H1 (cell line): ENCODE results near the gene MARCHF10. TPM values are rescaled to one million over a fixed set of nuclear protein-coding genes. Genes with fewer than 3 reads are reported as not detected.

Experiments used
- CTCF ChIA-PET: fragments of 300-600 bp; sonication (Branson Sonifier 250); formaldehyde crosslinking; loops from one replicate; lab custom pipeline; 2021; ENCODE audit not compliant: partially characterized antibody; lab: Charles Lee
- POLR2A ChIA-PET: fragments of 300-600 bp; sonication (Branson Sonifier 250); formaldehyde crosslinking; loops from one replicate; lab custom pipeline; 2021; ENCODE audit warnings: inconsistent platforms; ENCODE audit not compliant: partially characterized antibody; lab: Charles Lee
- DNase-seq, 2 experiments: peaks; one replicate each; pipeline versions ENCODE4 v3.0.0 to v3.0.0-alpha.2; 2010 to 2022; ENCODE audit warnings: low spot score in 2 of 2, low read depth in 1 of 2, mixed read lengths in 1 of 2
- FAIRE-seq: peaks from 2 replicates; lab custom pipeline; 2011; peaks lifted over from hg19 to GRCh38; lab: Jason Lieb, UNC
- H2AFZ ChIP-seq: 2 replicates; pipeline ENCODE4 v1.8.1; 2012; ENCODE audit warnings: low read length, inconsistent platforms
- H2AK5ac ChIP-seq: 2 replicates; pipeline ENCODE4 v1.6.1; 2013; ENCODE audit warnings: low read depth, low read length
- H2BK120ac ChIP-seq: replicated peaks from 2 replicates; pipeline ENCODE3; 2013; ENCODE audit warnings: low read depth, low read length, inconsistent platforms
- H2BK12ac ChIP-seq: 2 replicates; pipeline ENCODE4 v1.6.1; 2013; ENCODE audit warnings: low read depth, low read length
- H2BK15ac ChIP-seq: 2 replicates; pipeline ENCODE4 v1.6.1; 2013; ENCODE audit warnings: low read length
- H2BK20ac ChIP-seq: 2 replicates; pipeline ENCODE4 v1.6.1; 2013; ENCODE audit warnings: low read length
- H2BK5ac ChIP-seq: 2 replicates; pipeline ENCODE4 v1.6.1; 2013; ENCODE audit warnings: low read depth, low read length
- H3K14ac ChIP-seq: 2 replicates; pipeline ENCODE4 v1.6.1; 2013; ENCODE audit warnings: inconsistent platforms; ENCODE audit not compliant: insufficient read length
- H3K18ac ChIP-seq: 2 replicates; pipeline ENCODE4 v1.6.1; 2013; ENCODE audit warnings: low read length; ENCODE audit errors: extremely low read depth
- H3K23ac ChIP-seq: 2 replicates; pipeline ENCODE4 v1.6.1; 2013; ENCODE audit warnings: inconsistent platforms; ENCODE audit not compliant: insufficient read length
- H3K23me2 ChIP-seq: 2 replicates; pipeline ENCODE4 v1.6.1; 2013; ENCODE audit warnings: low read depth, low read length
- H3K27ac ChIP-seq: 2 replicates; pipeline ENCODE4 v1.6.1; 2011; ENCODE audit warnings: low read depth, low read length, inconsistent platforms
- H3K27me3 ChIP-seq, 4 experiments: replicated peaks in 1 of 4; 1 replicate in 1 of 4; 2 replicates in 3 of 4; pipeline versions ENCODE4 v1.6.1 to v1.8.1; 2011 to 2013; ENCODE audit warnings: low read length in 3 of 4, mild to moderate bottlenecking in 3 of 4, inconsistent platforms in 2 of 4, mixed read lengths in 2 of 4, moderate library complexity in 1 of 4; ENCODE audit not compliant: control insufficient read depth in 3 of 4, insufficient read depth in 3 of 4; ENCODE audit errors: extremely low read depth in 1 of 4
- H3K36me3 ChIP-seq, 4 experiments: 2 replicates each; pipeline versions ENCODE4 v1.6.1 to v1.8.1; 2011 to 2013; ENCODE audit warnings: mild to moderate bottlenecking in 4 of 4, low read length in 3 of 4, moderate library complexity in 2 of 4, control low read depth in 1 of 4, inconsistent platforms in 1 of 4; ENCODE audit not compliant: insufficient read depth in 4 of 4, control insufficient read depth in 2 of 4
- H3K4ac ChIP-seq: replicated peaks from 2 replicates; pipeline ENCODE3; 2013; ENCODE audit warnings: low read length, low read depth, mixed read lengths, inconsistent platforms; ENCODE audit not compliant: insufficient read length
- H3K4me1 ChIP-seq, 4 experiments: replicated peaks in 1 of 4; 1 replicate in 1 of 4; 2 replicates in 3 of 4; pipeline versions ENCODE4 v1.6.1 to v1.8.1; 2011 to 2013; ENCODE audit warnings: low read length in 3 of 4, inconsistent platforms in 2 of 4, mixed read lengths in 1 of 4; ENCODE audit not compliant: insufficient read depth in 4 of 4, control insufficient read depth in 3 of 4
- H3K4me2 ChIP-seq, 2 experiments: 2 replicates each; pipeline versions ENCODE4 v1.6.1 to v1.8.1; 2011 to 2013; ENCODE audit warnings: low read depth in 2 of 2, low read length in 2 of 2, control low read depth in 1 of 2, inconsistent platforms in 1 of 2, mild to moderate bottlenecking in 1 of 2; ENCODE audit not compliant: insufficient read depth in 1 of 2
- H3K4me3 ChIP-seq, 4 experiments: fragments of 200-600, 300-600 bp in 1 of 4; sonication (generic), shearing (Covaris generic), sonication (Bioruptor Twin) in 1 of 4; 2 replicates each; pipeline versions ENCODE4 v1.5.1 to v1.8.1; 2011 to 2016; ENCODE audit warnings: low read length in 4 of 4, low read depth in 3 of 4, control low read depth in 2 of 4, inconsistent platforms in 2 of 4, mild to moderate bottlenecking in 2 of 4, mixed read lengths in 1 of 4, moderate library complexity in 1 of 4; ENCODE audit not compliant: insufficient read depth in 2 of 4; ENCODE audit errors: extremely low read depth in 1 of 4
- H3K56ac ChIP-seq: replicated peaks from 2 replicates; pipeline ENCODE3; 2013; ENCODE audit warnings: low read depth, mild to moderate bottlenecking, mixed read lengths, low read length, inconsistent platforms; ENCODE audit not compliant: insufficient read length
- H3K79me1 ChIP-seq: 2 replicates; pipeline ENCODE4 v1.6.1; 2013; ENCODE audit warnings: low read depth, low read length, control low read depth
- H3K79me2 ChIP-seq, 2 experiments: 2 replicates each; pipeline versions ENCODE4 v1.6.1 to v1.8.1; 2012 to 2013; ENCODE audit warnings: low read length in 2 of 2, mild to moderate bottlenecking in 2 of 2, inconsistent platforms in 1 of 2; ENCODE audit not compliant: insufficient read depth in 2 of 2, control insufficient read depth in 1 of 2
- H3K9ac ChIP-seq, 4 experiments: replicated peaks in 1 of 4; 1 replicate in 1 of 4; 2 replicates in 3 of 4; pipeline versions ENCODE4 v1.6.1 to v1.8.1; 2011 to 2013; ENCODE audit warnings: low read depth in 3 of 4, low read length in 3 of 4, control low read depth in 2 of 4, mild to moderate bottlenecking in 2 of 4, moderate library complexity in 2 of 4, inconsistent platforms in 1 of 4; ENCODE audit errors: extremely low read depth in 1 of 4
- H3K9me3 ChIP-seq, 2 experiments: 2 replicates each; pipeline versions ENCODE4 v1.6.1 to v1.8.1; 2012 to 2013; ENCODE audit warnings: mild to moderate bottlenecking in 2 of 2, moderate library complexity in 2 of 2, control low read depth in 1 of 2, inconsistent platforms in 1 of 2, low read depth in 1 of 2, low read length in 1 of 2, mixed read lengths in 1 of 2; ENCODE audit not compliant: insufficient read depth in 2 of 2
- H4K20me1 ChIP-seq, 2 experiments: replicated peaks in 1 of 2; 2 replicates each; pipeline versions ENCODE3 to v1.8.1; 2011 to 2013; ENCODE audit warnings: inconsistent platforms in 2 of 2, low read length in 2 of 2, mild to moderate bottlenecking in 1 of 2; ENCODE audit not compliant: insufficient read depth in 2 of 2, control insufficient read depth in 1 of 2
- H4K5ac ChIP-seq: 2 replicates; pipeline ENCODE4 v1.6.1; 2013; ENCODE audit warnings: low read length, low read depth, mixed read lengths, inconsistent platforms; ENCODE audit not compliant: insufficient read length
- H4K8ac ChIP-seq: 2 replicates; pipeline ENCODE4 v1.8.0; 2013; ENCODE audit warnings: mild to moderate bottlenecking, moderate library complexity, low read length, inconsistent platforms; ENCODE audit not compliant: insufficient read depth; ENCODE audit errors: extremely low read depth
- H4K91ac ChIP-seq: replicated peaks from 2 replicates; pipeline ENCODE3; 2013; ENCODE audit warnings: low read length, mixed read lengths, inconsistent platforms; ENCODE audit not compliant: insufficient read length
- EGR1 ChIP-seq: IDR thresholded peaks from 2 replicates; pipeline ENCODE4 v1.6.1; 2011; ENCODE audit warnings: low read depth, low read length, borderline replicate concordance
- EP300 ChIP-seq, 2 experiments: IDR thresholded peaks; 1 replicate in 1 of 2; 2 replicates in 1 of 2; pipeline ENCODE4 v1.6.1; 2011 to 2012; ENCODE audit warnings: low read depth in 2 of 2, low read length in 2 of 2, mild to moderate bottlenecking in 2 of 2, borderline replicate concordance in 1 of 2, inconsistent platforms in 1 of 2, moderate library complexity in 1 of 2
- PHF8 ChIP-seq: fragments of 200-600 bp; sonication (generic); conservative IDR thresholded peaks from 2 replicates; pipeline ENCODE4 v1.7.1; 2012; ENCODE audit warnings: low read depth, mild to moderate bottlenecking, inconsistent platforms, low read length, moderate library complexity
- TAF7 ChIP-seq: optimal IDR thresholded peaks from 2 replicates; pipeline ENCODE3; 2011; ENCODE audit warnings: low read depth, mild to moderate bottlenecking, inconsistent platforms, low read length, moderate library complexity, borderline replicate concordance
- WGBS, 2 experiments: shearing (Covaris generic) in 1 of 2; methylation state at CpG; one replicate each; pipeline versions ENCODE4 v1.1.6 to v1.1.7; 2013 to 2015; ENCODE audit warnings: low lambda C conversion rate in 2 of 2, mixed read lengths in 2 of 2, inconsistent platforms in 1 of 2, low coverage in 1 of 2, missing lambda C conversion rate in 1 of 2; ENCODE audit not compliant: insufficient replicate concordance in 2 of 2, insufficient coverage in 1 of 2, insufficient read length in 1 of 2; ENCODE audit errors: extremely low coverage in 1 of 2, missing lambda C conversion rate in 1 of 2; 5-methylcytosine and 5-hydroxymethylcytosine counted together
- polyA plus RNA-seq, 7 experiments: library from polyadenylated mRNA; depleted of rRNA in 3 of 7; stranded (reverse) in 5 of 7; unstranded in 2 of 7; fragments of >200 nt in 5 of 7; fragments of 200-250 nt in 2 of 7; gene quantifications; 1 replicate in 5 of 7; 2 replicates in 1 of 7; 4 replicates in 1 of 7; pipeline versions ENCODE4 v1.2.1 to v1.2.3, GENCODE V29; 2011 to 2013; ENCODE audit warnings: missing spikeins in 2 of 7, mixed read lengths in 2 of 7
- total RNA-seq: library from RNA; stranded (reverse); fragmentation: NEBNext Ultra II Directional; extraction: Animal tissue kit (Norgen Biotek cat#: 25700); gene quantifications from 2 replicates; pipeline ENCODE4 v1.2.1, GENCODE V29; 2021

MARCHF10 gene
- total and polyA plus RNA-seq, 2 of the 8 experiments (the other 6 are each of a cell fraction or from before 2014, with no cell fraction given) = 0.48 to 0.73 TPM

DNA sequence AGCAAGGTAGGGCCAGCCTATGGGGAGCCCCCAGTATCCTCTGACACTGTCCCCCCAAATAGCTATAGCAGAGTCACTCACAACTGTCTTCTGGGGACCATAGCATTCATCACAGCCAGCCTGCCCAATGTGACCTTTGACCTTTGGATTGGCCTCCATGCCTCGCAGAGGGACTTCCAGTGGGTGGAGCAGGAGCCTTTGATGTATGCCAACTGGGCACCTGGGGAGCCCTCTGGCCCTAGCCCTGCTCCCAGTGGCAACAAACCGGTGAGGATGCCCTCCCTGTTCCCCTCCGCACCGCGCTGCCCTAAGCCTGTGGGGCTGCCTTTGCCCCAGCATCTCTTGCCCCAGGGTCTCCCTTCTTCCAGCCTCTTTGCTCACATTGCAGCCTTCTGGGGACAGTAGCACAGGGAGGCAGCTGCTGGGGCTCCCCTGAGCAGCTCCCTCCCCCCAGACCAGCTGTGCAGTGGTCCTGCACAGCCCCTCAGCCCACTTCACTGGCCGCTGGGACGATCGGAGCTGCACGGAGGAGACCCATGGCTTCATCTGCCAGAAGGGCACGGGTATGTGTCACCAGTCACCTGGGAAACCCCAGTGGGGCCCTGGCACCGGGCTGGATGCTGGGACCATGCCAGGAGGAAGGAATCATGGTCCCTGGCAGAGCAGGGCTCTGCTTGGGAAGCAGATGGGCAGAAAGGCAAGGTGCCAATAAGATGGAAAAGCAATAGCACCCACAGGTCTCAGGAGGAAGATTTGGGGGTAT, 119.5 kb downstream of the MARCHF10 start:
- no peak overlapping the region for H3K18ac ChIP-seq
- no peak overlapping the region for H4K5ac ChIP-seq
- no peak overlapping the region for H2AFZ ChIP-seq
- no peak overlapping the region for H2BK15ac ChIP-seq
- no peak overlapping the region for H2BK5ac ChIP-seq
- no peak overlapping the region for H3K4me3 ChIP-seq
- H2BK12ac ChIP-seq = no peak overlapping the region
- H3K9ac ChIP-seq = no peak overlapping the region
- H4K91ac ChIP-seq = no peak overlapping the region
- H3K56ac ChIP-seq = no peak overlapping the region
- peaks cover 0 to 3% of the 10 kb centered on the region in 2 experiments; a peak in 1 of 4 replicates for H3K9me3 ChIP-seq
- DNase-seq (no peak), FAIRE-seq (no peak)
- no peak overlapping the region for H3K27ac ChIP-seq
- no peak overlapping the region for H3K4ac ChIP-seq
- no peak overlapping the region for H3K4me2 ChIP-seq
- no peak overlapping the region for H3K14ac ChIP-seq
- no peak overlapping the region for H3K23ac ChIP-seq
- H3K79me1 ChIP-seq = no peaks in the 10 kb centered on the region
- no peaks in the 10 kb centered on the region; a peak in 1 of 7 replicates for H3K4me1 ChIP-seq
- ChIA-PET POLR2A (interaction anchor here (0.6 kb wide), 1 partner anchor 287 kb away, joined by 4 read pairs; no protein-coding TSS in a partner anchor), CTCF (interaction anchor here (0.5 to 1.5 kb wide), 4 partner anchors 7 to 34 kb away, joined by 3 to 4 read pairs (median 4); no protein-coding TSS in a partner anchor)
- peaks cover 0 to 5% (median 0%) of the 10 kb centered on the region in 4 experiments; a peak in 2 of 8 replicates for H3K36me3 ChIP-seq
- H2BK120ac ChIP-seq = no peak overlapping the region
- no peak overlapping the region for H4K8ac ChIP-seq
- H3K27me3 ChIP-seq = no peaks in the 10 kb centered on the region
- 92% methylated on average over 11 of the region's 11 CpGs; no CpG with 5 or more reads in 1 of the 2 experiments for WGBS, 2 experiments
- H3K23me2 ChIP-seq = no peaks in the 10 kb centered on the region
- H3K79me2 ChIP-seq = no peaks in the 10 kb centered on the region
- peaks cover 0 to 1% of the 10 kb centered on the region in 2 experiments for H4K20me1 ChIP-seq
- no peak overlapping the region for H2BK20ac ChIP-seq
- H2AK5ac ChIP-seq = no peak overlapping the region
- TF ChIP-seq EGR1 (no peak), TAF7 (no peak), EP300 (IDR thresholded peaks at IDR 0.05; ENCODE audit: borderline replicate concordance in 1 of 2, low read depth in 2 of 2, low read length in 2 of 2) (no peak), PHF8 (no peak)
